Lower lobe of right lung (tissue), 2 donors: ENCODE measurements around the gene LRP1B. TPM values are rescaled to one million over a fixed set of nuclear protein-coding genes. Genes with fewer than 3 reads are reported as not detected.
"Not testable (repeated sequence)": the region's sequence is repeated elsewhere in the genome, so short reads cannot be mapped to it uniquely, and the experiment has no call there.

ENCODE experiments used
- ATAC-seq, 2 donors: fragments of 200-7000 bp; cut with Tn5 transposase; one replicate each; pipeline ENCODE4 v1.9.1; 2020 to 2022; ENCODE audit warnings: mild to moderate bottlenecking in 2 of 2, moderate library complexity in 2 of 2
- DNase-seq: peaks from one replicate; pipeline ENCODE4 v3.0.0-alpha.2; 2020
- H3K27ac ChIP-seq: fragments of 200-600 bp; one replicate; pipeline ENCODE4 v1.8.0; 2022
- H3K27me3 ChIP-seq: fragments of 200-600 bp; one replicate; pipeline ENCODE4 v1.8.0; 2022; ENCODE audit warnings: low read depth
- H3K36me3 ChIP-seq: fragments of 200-600 bp; one replicate; pipeline ENCODE4 v1.8.0; 2022; ENCODE audit warnings: mild to moderate bottlenecking
- H3K4me1 ChIP-seq: fragments of 200-600 bp; one replicate; pipeline ENCODE4 v1.8.0; 2022
- H3K4me3 ChIP-seq: fragments of 200-600 bp; one replicate; pipeline ENCODE4 v1.8.0; 2022; ENCODE audit warnings: mild to moderate bottlenecking
- H3K9me3 ChIP-seq: fragments of 200-600 bp; one replicate; pipeline ENCODE4 v1.8.0; 2022
- intact Hi-C: fragments of 100-400 bp; cut with DNase I; formaldehyde crosslinking; loops from one replicate; pipeline ENCODE4 v1.11.0; 2022
- total RNA-seq: library from RNA; stranded (reverse); fragmentation: NEBNext Ultra II Directional; extraction: Animal tissue kit (Norgen Biotek cat#: 25700); gene quantifications from one replicate; pipeline ENCODE4 v1.2.1, GENCODE V29; 2021
- TF ChIP-seq, protein P1 (sequence below): fragments of 200-600 bp; IDR thresholded peaks from one replicate; pipeline ENCODE4 v1.8.0; 2022; ENCODE audit warnings: antibody characterized with exemption, mild to moderate bottlenecking
- donor health status: DM: no; HTN: yes; CAD: no; lungs with severe emphysema.

The LRP1B gene
- total RNA-seq, 1 donor from 2014 or later: 0.09 TPM

- Histone ChIP-seq H3K4me1 (no peaks in the 10 kb centered on the region), H3K9me3 (no peaks in the 10 kb centered on the region), H3K27ac (no peak overlapping the region), H3K27me3 (no peaks in the 10 kb centered on the region), H3K4me3 (no peak overlapping the region), H3K36me3 (no peaks in the 10 kb centered on the region)
- intact Hi-C loops: no loop called here
- ATAC-seq: no peak
- no peak for DNase-seq
- TF ChIP-seq, protein P1, sequence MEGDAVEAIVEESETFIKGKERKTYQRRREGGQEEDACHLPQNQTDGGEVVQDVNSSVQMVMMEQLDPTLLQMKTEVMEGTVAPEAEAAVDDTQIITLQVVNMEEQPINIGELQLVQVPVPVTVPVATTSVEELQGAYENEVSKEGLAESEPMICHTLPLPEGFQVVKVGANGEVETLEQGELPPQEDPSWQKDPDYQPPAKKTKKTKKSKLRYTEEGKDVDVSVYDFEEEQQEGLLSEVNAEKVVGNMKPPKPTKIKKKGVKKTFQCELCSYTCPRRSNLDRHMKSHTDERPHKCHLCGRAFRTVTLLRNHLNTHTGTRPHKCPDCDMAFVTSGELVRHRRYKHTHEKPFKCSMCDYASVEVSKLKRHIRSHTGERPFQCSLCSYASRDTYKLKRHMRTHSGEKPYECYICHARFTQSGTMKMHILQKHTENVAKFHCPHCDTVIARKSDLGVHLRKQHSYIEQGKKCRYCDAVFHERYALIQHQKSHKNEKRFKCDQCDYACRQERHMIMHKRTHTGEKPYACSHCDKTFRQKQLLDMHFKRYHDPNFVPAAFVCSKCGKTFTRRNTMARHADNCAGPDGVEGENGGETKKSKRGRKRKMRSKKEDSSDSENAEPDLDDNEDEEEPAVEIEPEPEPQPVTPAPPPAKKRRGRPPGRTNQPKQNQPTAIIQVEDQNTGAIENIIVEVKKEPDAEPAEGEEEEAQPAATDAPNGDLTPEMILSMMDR: no peak
These were observed 35.2 kb downstream of the LRP1B start for GRCh38 chr2:142095647-142096046.

GRCh38 chr2:142094233-142094632, 36.6 kb downstream of the LRP1B start:
- intact Hi-C loops: no loop called here
- Histone ChIP-seq H3K27me3 (no peaks in the 10 kb centered on the region), H3K27ac (no peak overlapping the region), H3K36me3 (no peaks in the 10 kb centered on the region), H3K9me3 (no peaks in the 10 kb centered on the region), H3K4me3 (no peak overlapping the region), H3K4me1 (no peaks in the 10 kb centered on the region)
- no peak for DNase-seq
- ATAC-seq: no peak
- TF ChIP-seq, protein P1: no peak

- Histone ChIP-seq H3K4me1 (no peaks in the 10 kb centered on the region), H3K27ac (no peak overlapping the region), H3K36me3 (no peaks in the 10 kb centered on the region), H3K4me3 (no peak overlapping the region), H3K27me3 (no peaks in the 10 kb centered on the region), H3K9me3 (no peaks in the 10 kb centered on the region)
- no peak for ATAC-seq
- no peak for DNase-seq
- TF ChIP-seq, protein P1: no peak
- intact Hi-C loops: no loop called here
These were observed 42.7 kb downstream of the LRP1B start for GRCh38 chr2:142088058-142088568.

- DNase-seq, H3K27me3 ChIP-seq, H3K27ac ChIP-seq, H3K4me1 ChIP-seq, H3K9me3 ChIP-seq, H3K4me3 ChIP-seq, H3K36me3 ChIP-seq, ATAC-seq, intact Hi-C loops: not testable (repeated sequence)
These were observed 43.2 kb downstream of the LRP1B start for GRCh38 chr2:142087585-142087984.

- H3K36me3 ChIP-seq: no peaks in the 10 kb centered on the region
- no peaks in the 10 kb centered on the region for H3K27me3 ChIP-seq
- no peak for DNase-seq
- H3K27ac ChIP-seq: no peak overlapping the region
- no peak for ATAC-seq
- H3K4me3 ChIP-seq: no peak overlapping the region
- no peaks in the 10 kb centered on the region for H3K9me3 ChIP-seq
- intact Hi-C loops: no loop called here
- H3K4me1 ChIP-seq: no peaks in the 10 kb centered on the region
- TF ChIP-seq, protein P1: no peak
These were observed 48.4 kb downstream of the LRP1B start for GRCh38 chr2:142082368-142082767.

DNA sequence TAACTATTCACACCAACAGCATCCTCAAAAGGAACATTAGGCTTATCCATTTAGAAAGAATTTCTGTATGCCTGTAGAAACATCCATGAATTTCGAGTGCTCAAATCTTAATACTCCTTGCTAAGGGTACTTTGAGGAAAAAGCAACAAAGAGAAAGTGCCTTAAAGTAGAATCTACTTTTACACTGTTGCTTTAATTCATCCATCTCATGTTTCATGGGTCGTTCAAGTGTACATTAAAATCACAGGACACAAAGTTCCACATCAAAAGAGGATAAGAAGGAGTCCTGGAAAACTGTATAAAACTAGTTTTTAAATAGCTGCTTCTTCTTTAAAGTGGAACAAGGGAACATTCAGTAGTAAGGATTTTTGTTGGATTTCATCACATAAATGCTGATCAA, 54.5 kb downstream of the LRP1B start:
- H3K4me1 ChIP-seq: no peaks in the 10 kb centered on the region
- no peaks in the 10 kb centered on the region for H3K9me3 ChIP-seq
- TF ChIP-seq, protein P1: no peak
- no peaks in the 10 kb centered on the region for H3K27me3 ChIP-seq
- intact Hi-C loops: no loop called here
- no peak for DNase-seq
- no peak overlapping the region for H3K27ac ChIP-seq
- no peak overlapping the region for H3K4me3 ChIP-seq
- H3K36me3 ChIP-seq: no peaks in the 10 kb centered on the region
- ATAC-seq: no peak
